ACHN (cell line): Measurements from ENCODE around the gene NAPA.

Experiments used
- DNase-seq: peaks from one replicate; pipeline ENCODE4 v3.0.0-alpha.2; 2015
- in situ Hi-C: cut with HindIII; loops from 2 replicates; pipeline ENCODE4 v1.10.0; 2017; ENCODE audit warnings: low sequenced_read_pairs, low pct_ligation_motif_present, low pct_unique_long_range_greater_than_20kb

NAPA gene

DNA sequence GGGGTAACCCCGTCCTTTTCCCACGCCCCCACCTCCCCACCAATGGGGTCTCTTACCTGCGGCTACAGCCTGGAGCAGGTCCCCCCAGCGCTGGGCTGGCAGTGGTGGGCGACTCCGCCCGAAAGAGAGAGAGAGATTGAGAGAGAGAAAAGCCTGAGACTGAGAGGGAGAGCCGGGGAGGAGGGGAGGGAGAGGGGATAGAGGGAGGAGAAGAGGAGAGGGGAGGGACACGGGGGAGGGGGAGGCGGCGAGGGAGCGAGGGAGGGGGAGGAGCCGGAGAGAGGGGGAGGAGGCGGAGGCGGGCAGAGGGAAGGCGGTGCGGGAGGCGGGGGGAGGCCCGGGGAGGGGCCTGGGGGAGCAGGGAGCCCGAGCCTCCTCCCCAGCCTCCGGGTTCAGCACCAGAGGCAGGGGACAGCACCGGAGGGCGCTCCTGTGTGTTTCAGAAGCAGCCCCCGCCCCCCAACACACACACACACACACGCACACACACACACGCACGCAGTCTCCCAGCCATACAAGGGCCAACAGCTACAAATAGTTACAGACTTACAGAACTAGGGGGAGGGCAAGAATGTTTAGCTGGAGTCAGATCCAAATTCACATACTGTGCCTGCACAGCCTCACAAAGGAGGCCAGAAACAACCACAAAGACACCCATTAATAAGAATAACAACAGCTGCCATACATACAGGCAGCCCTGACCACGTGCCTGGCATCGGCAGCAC lies 43.0 kb downstream of the NAPA start, which contains the start of gene SLC8A2:
Gene SLC8A2, minus strand, starts transcription at position 161 of the 725 bp plus-strand sequence. CDS start 5,490 bp downstream, outside the sequence.
- DNase-seq, result peak; percentile 74
- in situ Hi-C loops, result no loop called here

DNA sequence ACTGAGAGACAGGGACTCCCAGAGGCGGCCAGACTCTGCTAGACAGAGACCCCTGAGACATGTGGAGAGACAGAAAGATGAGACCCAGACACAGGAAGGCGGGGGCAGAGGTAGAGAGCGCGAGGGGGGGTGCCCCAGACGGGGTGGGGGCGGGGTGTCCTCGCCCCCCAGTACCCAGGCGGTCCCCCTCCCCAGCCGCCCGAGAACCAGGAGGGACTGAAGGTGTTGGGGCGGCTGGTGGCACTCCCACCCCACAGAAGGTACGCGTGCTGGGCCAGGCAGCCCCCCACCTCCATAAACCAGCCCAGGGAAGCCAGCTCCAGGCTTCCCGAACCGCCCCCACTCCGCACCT lies 43.5 kb downstream of the NAPA start:
- in situ Hi-C loops, result no loop called here
- no peak for DNase-seq

DNA sequence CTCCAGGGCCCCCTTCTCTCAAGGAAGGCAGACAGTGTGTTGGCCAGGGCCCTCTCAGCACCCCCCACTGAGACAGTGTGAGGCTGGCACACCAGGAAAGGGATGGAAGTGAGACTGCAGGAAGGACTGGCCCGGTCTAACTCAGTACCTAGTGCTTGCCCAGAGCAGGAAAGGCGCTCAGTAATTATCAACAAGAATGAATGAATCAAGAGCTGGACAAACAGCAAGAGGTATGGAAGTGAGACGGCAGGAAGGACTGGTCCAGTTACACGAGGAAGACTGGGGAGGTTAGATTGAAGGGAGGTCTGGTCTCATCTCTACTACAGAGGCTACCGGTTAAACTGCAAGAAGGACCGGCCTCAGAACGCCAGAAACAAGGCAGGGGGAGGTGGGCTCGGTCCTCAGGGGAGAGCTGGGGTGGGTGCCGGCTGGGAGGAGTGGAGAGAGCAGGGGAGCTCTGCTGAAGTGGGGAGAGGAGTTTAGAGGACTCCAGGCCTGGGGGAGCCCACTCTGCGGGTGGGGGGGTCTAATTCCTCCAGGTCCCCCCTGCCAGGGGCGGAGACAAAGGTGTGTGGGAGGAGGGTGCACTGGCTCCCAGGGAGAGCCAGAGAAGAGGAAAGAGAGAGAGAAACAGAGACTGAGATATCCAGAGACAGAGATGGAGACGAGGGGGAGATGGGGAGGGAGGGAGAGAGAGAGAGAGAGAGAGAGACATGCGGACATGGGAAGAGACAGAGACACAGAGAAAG lies 44.2 kb downstream of the NAPA start:
- DNase-seq, result no peak
- in situ Hi-C loops, result no loop called here

DNA sequence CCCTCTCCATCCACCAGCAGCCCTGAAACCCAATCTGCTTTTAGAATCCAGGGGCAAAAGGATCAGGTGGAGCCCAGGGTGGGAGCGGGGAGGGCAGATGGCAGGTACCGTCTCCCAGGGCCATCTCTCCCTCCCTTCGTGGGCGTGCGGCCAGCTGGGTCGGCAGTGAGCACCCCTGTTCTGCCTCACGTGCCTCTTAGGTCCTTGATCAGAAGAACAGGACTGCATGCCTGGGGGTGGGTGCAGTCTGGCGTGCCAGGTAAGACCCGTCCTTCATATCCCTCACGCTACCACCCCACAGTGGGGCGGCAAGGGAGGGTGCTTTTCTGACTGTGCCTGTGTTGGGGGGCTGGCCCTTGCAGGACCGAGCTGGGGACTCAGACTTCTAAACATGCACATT lies 45.1 kb downstream of the NAPA start:
- in situ Hi-C loops, result no loop called here
- no peak for DNase-seq

DNA sequence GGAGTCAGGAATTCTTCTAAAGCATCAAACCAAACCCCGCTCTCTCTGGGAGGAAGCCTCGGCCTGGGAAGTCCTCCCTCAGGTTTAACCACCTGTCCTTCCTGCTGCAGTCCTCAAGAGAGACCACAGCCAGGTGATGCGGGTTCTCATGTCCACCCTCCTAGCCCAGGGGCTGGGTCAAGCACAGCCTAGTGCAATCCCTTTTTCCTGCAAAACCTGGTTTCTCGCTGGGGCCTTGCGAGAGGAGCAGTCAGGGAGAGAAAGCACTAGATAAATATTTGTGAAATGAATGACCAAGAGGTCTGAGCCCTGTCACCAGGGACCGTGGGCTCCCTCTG lies 45.5 kb downstream of the NAPA start:
- in situ Hi-C loops, result no loop called here
- no peak for DNase-seq

DNA sequence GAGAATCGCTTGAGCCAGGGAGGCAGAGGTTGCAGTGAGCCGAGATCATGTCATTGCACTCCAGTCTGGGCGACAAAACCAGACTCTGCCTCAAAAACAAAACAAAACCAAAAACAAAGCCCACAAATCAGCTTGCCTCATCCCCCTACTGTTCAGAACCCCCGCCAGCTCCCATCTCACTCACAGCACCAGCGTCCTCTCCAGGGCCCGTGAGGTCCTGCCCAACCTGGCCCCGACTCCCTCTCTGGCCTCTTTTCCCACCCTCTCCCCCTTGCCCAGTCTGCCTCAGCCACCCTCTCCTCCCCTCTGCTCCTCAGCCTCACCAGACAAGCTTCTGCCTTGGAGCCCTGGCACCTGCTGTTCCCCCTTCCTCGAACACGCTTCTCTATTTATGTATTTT lies 46.9 kb downstream of the NAPA start:
- no peak for DNase-seq
- in situ Hi-C loops, result no loop called here

DNA sequence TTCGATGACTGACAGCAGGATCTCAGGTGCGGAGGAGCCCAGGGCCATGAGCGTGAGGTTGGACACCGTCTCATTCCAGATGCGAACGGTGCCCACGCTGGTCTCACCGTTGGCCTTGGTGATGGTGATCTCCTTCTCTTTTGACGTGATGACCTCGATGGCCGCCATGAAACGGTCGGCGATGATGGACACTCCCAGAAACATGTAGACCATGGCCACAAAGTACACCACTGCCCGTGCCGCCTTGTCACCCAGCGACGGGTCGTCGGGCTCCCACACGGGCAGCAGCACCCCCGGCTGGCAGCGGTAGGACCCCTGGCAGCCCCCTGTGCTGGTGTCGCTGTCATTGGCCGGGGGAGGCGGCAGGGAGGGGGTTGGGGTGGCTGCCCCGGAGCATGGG lies 48.9 kb downstream of the NAPA start:
- in situ Hi-C loops, result no loop called here
- no peak for DNase-seq

DNA sequence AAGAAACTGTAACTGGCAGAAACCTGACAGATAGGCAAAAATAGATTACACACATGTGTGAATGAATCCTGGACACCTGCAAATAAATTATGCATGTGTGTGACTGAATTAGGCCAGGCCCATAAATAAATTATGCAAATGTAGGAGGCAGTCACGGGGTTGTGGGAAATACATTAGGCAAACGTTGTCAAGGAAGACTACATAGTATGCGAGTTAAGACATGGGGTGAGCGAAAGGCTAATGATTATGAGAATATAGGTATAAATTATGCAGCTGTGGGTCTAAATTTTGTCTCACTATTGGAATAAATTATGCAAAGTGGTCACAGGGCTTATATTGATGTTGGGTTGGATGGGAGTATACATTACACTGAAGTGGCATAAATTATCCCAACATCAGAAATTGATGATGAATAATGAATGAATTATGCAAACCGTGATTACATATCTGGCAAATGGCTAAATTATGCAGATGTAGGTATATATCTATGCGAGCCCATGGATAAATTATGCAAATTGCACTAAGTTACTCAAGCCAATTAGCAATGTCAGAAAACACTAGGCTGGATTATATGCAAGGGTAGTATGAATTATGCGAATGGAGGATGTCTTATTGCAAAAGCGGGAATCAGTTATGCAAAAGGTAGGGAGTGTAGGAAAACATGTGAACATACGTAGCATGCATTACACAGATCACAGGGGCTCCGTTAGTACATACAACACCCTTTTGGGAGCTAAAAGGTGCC lies 50.0 kb downstream of the NAPA start:
- DNase-seq, result no peak
- in situ Hi-C loops, result no loop called here

DNA sequence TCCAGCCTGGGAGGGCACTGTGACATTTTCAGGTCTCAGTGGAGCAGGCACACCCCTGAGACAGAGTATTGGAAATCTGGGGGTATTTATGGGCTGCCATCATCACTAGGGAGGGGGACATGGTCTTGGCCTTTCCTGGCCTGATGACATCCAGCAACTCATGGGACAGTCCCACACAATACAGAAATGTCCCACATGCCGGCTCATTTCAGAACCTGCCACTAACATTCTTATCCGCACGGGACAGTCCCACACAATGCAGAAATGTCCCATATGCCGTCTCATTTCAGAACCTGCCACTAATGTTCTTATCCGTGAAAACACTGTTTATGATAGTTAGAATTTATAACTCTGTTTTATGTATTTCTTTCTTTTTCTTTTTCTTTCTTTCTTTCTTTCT lies 53.0 kb downstream of the NAPA start:
- no peak for DNase-seq
- in situ Hi-C loops, result no loop called here

DNA sequence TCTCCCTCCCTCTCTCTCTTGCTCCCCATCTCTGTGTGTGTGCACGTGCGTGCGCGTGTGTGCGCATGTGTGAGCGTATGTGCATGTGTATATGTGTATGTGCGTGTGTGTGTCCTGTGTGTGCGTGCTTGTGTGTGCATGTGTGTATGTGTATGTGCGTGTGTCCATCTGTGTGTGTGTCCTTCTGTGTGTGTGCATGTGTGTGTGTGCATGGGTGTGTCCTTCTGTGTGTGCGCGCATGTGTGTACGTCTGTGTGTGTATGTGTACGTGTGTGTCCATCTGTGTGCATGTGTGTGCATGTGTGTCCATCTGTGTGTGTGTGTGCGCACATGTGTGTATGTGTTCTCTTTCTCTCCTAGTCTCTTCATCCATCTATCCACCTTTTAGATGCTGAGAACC lies 55.4 kb downstream of the NAPA start:
- in situ Hi-C loops, result no loop called here
- no peak for DNase-seq

DNA sequence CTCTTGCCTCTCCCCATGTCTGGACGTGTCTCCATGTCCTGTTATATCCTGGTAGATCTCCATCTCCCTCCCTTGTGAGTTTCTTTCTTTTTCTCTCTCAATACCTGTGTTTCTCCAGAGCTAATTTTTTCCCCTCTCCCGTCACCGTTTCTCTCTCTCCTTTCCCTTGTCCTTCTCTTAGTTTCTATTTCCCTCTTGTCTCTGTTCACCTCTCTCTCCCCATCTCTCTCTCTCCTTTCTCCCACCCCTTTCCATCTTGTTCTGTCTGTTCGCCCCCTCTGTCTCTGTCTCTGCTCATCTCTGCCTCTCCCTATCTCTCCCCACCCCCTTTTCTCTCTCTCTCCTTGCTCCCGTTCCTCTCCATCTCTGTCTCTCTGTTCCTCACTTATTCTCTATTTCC lies 56.2 kb downstream of the NAPA start:
- DNase-seq, result no peak
- in situ Hi-C loops, result no loop called here

DNA sequence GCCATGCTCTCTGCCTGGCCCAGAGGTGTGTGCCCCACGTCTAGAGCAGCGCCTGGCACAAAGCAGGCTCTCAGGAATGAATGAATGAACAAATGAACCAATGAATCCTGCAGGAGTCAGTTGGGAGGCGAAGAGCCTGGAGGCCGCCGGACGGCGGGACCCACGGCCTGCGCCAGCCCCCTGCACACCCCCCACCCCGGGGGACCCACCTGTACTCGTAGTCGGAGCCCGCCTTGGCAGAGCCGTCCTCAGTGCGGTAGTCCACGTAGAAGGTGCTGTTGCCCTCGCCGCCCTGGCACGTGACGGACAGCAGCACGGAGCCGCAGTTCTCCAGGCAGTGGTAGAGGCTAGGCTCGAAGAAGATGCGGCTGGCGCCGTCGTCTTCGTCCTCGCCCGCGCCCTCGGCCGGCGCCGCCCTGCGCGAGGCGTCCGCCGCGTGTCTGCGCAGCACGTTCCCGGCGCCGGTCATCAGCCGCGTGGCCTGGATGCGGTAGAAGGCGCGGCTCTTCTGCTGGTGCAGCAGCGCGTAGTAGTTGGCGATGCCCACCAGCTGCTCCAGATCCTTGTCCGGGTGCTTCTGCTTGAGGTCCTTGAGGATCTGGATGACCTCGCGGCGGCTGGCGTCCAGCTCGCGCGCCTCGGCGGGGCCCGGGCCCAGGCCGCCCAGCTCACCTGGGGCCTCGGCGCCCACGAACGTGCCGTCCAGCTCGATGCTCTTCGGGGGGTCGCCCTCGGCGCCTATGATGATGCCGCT lies 58.0 kb downstream of the NAPA start:
- in situ Hi-C loops, result no loop called here
- no peak for DNase-seq

DNA sequence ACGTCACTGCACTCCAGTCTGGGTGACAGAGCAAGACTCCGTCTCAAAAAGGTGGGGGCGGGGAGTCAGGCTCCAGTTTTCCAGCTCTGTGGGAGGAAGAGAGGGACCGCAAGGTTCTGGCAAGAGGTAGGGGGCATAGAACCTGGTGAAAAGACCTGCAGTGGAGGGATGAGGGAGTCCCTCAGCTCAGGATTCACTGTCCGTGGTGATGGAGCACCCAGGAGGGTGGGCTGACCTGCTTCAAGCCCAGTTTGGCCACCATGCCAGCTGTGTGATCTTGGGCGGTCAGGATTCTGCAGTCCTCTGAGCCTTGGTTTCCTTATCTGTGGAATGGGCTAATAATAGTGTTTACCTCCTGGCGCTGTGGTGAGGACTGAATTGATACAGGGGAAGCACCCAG lies 64.4 kb downstream of the NAPA start:
- in situ Hi-C loops, result no loop called here

DNA sequence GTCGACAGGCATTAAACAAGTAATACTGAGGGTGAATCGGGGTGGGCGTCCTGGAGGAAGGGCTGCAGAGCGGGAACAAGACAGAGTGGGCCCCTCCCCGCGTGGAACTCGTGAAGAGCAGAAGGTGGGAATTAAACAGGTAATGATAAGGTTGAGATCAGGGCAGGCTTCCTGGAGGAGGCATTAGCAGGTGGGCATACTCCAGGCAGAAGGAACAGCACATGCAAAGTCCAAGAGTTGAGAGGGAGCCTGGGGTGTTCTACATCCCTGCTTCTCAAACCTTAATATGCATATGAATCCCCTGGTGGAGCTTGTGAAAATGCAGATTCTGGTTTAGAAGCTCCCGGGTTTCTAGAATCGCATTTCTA lies 66.5 kb downstream of the NAPA start:
- DNase-seq, result no peak
- in situ Hi-C loops, result no loop called here

More for the DNA sequence above, 64.4 kb downstream of the NAPA start:
- no peak for DNase-seq

DNA sequence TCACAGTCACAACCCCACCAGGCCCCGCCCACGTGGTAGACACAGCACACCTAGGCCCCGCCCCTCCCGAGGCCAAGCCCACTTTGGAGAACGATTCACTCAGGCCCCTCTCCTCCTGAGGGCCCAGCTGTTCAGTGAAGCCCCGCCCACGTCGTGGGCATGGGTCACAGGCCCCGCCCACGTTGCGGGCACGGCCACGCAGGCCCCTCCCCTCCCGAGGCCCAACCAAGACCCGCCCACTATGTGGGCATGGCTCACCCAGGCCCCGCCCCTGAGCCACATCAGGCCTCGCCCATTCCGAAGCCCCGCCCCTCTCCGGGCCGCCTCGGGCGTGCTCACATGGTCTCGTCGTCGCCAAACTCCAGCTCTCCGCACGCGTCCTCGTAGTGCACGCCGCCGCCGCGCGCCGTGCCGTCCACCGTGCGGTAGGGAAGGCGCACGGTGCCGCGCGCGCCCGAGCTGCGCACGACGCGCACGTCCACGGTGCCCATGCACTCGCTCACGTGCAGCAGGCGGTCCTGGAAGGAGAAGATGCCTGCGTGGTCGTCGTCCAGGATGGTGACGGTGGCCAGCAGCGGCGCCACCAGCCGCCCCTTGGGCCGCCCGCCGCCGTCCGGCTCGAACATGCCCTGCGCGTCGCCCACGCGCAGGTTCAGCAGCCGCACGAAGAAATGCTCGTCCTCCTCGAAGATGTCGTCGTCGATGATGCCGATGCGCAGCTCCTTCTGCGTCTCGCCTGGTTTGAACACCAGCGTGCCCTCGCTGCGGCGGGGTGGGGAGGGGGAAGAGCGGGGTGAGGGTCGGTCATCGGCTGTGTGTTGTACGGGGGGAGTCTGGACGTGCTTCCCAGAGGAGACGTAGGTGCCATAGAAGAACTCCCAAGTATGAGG lies 67.1 kb downstream of the NAPA start:
- peak; percentile 5 for DNase-seq

DNA sequence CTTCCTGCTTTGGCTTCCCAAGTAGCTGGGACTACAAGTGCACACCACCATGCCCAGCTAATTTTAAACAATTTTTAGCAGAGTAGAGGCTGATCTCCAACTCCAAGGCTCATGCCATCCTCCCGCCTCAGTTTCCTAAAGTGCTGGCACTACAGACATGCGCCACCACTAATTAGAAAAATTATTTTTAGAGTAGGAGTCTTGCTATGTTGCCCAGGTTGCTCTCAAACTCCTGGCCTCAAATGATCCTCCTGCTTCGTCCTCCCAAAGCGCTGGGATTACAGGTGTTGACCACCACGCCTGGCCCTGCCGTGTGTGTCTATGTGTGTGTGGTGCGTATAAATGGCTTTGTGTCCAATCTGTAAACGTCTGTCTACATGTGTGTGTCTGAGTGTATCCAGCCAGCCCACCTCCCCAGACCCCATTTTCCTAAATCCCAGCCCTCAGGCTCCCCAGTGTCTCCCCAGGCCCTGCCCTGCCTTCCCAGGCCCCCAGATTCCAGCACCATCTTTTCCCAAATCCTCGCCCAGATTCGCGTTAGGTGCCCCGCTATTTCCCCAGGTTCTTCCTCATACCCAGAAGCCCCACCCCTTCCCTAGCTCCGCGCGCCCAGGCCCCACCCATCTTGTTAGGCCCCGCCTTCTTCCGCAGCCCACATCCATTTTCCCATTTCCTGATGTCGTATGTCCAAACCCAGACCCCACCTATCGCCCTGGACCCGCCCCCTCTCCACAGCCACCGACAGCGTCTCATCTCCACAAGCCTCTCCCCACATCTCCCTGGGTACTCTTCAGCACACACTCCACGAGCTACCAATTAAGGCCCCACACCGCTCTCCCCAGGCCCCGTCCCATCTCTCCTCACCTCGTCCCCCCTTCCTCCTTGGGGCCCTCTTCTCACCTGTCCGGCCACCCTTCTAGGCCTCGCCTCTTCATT lies 68.1 kb downstream of the NAPA start:
- in situ Hi-C loops, result no loop called here

More for the DNA sequence above, 67.1 kb downstream of the NAPA start:
- in situ Hi-C loops, result no loop called here

DNA sequence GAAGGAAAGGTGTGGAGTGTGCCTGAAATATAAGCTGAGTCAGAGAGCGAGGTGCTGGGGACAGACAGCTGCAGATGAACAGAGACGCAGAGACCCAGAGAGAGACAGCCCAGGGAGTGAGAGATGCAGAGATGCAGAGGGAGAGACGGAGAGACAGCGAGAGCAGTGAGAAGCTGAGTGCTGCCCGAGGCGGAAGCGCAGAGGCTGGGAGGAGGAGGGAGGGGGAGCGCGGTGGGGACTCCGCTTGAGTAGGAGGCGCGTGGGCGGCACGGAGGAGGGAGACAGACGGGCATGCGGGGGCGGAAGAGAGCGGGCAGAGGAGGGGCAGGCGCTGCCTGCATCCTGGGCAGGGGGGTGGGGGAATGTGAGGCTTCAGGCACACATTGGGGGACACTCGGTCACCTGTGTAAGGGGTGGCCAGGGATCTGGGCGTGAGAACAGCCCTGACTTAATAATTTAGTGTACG lies 68.9 kb downstream of the NAPA start:
- DNase-seq, result peak; percentile 36
- in situ Hi-C loops, result no loop called here

More for the DNA sequence above, 68.1 kb downstream of the NAPA start:
- no peak for DNase-seq
